Caco-2 (cell line): ENCODE results near the gene PAQR4. TPM values are rescaled to one million over a fixed set of nuclear protein-coding genes. Genes with fewer than 3 reads are reported as not detected.

Experiments
- BruUV-seq: library from RNA; stranded (reverse); fragments of 400-500 nt; replicated peaks from 2 replicates; lab custom pipeline; 2021; lab: Mats Ljungman, UMichigan
- CTCF ChIA-PET: fragments of 300-600 bp; sonication (Branson Sonifier 250); formaldehyde crosslinking; loops from one replicate; lab custom pipeline; 2022; ENCODE audit warnings: antibody characterized with exemption; lab: Charles Lee
- POLR2A ChIA-PET: fragments of 300-600 bp; sonication (Branson Sonifier 250); formaldehyde crosslinking; loops from one replicate; lab custom pipeline; 2022; ENCODE audit warnings: antibody characterized with exemption; lab: Charles Lee
- DNase-seq, 2 experiments: peaks; one replicate each; pipeline versions ENCODE4 v3.0.0 to v3.0.0-alpha.2; 2020 to 2022
- H3K27me3 ChIP-seq: replicated peaks from 2 replicates; pipeline ENCODE4 v1.6.0; 2011; ENCODE audit warnings: low read length; ENCODE audit not compliant: control insufficient read depth, insufficient read depth
- H3K36me3 ChIP-seq: 2 replicates; pipeline ENCODE4 v1.5.1; 2011; ENCODE audit warnings: low read length; ENCODE audit not compliant: control insufficient read depth, insufficient read depth
- H3K4me1 ChIP-seq: fragments of 250-450 bp; sonication (Bioruptor Pico); 2 replicates; pipeline ENCODE4 v1.5.1; 2020; ENCODE audit warnings: mild to moderate bottlenecking
- H3K4me3 ChIP-seq: 2 replicates; pipeline ENCODE4 v1.5.1; 2011; ENCODE audit warnings: low read depth, mild to moderate bottlenecking, control low read depth, low read length
- H3K9me3 ChIP-seq: fragments of 250-450 bp; sonication (Bioruptor Pico); 2 replicates; pipeline ENCODE4 v1.5.1; 2020; ENCODE audit warnings: mild to moderate bottlenecking, moderate library complexity
- H3K27ac Mint-ChIP-seq: one replicate; pipeline ENCODE4 v1.8.0; 2022; ENCODE audit warnings: mixed read lengths; ENCODE audit not compliant: unreplicated experiment
- H3K27me3 Mint-ChIP-seq: one replicate; pipeline ENCODE4 v1.8.0; 2022; ENCODE audit warnings: mixed read lengths; ENCODE audit not compliant: insufficient read depth, unreplicated experiment
- H3K36me3 Mint-ChIP-seq: one replicate; pipeline ENCODE4 v1.8.0; 2022; ENCODE audit warnings: mild to moderate bottlenecking, mixed read lengths; ENCODE audit not compliant: insufficient read depth, unreplicated experiment
- H3K4me1 Mint-ChIP-seq: one replicate; pipeline ENCODE4 v1.8.0; 2022; ENCODE audit warnings: low read depth, mixed read lengths; ENCODE audit not compliant: unreplicated experiment
- H3K4me3 Mint-ChIP-seq: one replicate; pipeline ENCODE4 v1.8.0; 2022; ENCODE audit warnings: mild to moderate bottlenecking, moderate library complexity, mixed read lengths; ENCODE audit not compliant: unreplicated experiment
- H3K9me3 Mint-ChIP-seq: one replicate; pipeline ENCODE4 v1.8.0; 2022; ENCODE audit warnings: mixed read lengths; ENCODE audit not compliant: unreplicated experiment
- CTCF ChIP-seq, 2 experiments: fragments of 200-600 bp in 1 of 2; IDR thresholded peaks; 1 replicate in 1 of 2; 2 replicates in 1 of 2; pipeline versions ENCODE4 v1.5.1 to v1.8.0; 2011 to 2022; ENCODE audit warnings: antibody characterized with exemption in 1 of 2, control low read depth in 1 of 2, inconsistent platforms in 1 of 2, low read depth in 1 of 2, low read length in 1 of 2, mild to moderate bottlenecking in 1 of 2, moderate library complexity in 1 of 2; ENCODE audit not compliant: insufficient read depth in 1 of 2, severe bottlenecking in 1 of 2, unreplicated experiment in 1 of 2
- intact Hi-C: fragments of 100-400 bp; cut with micrococcal nuclease; formaldehyde crosslinking; loops from one replicate; pipeline ENCODE4 v1.10.0; 2022; ENCODE audit not compliant: unreplicated experiment
- total RNA-seq: library from RNA; stranded (reverse); gene quantifications from 2 replicates; pipeline ENCODE4 v1.2.3, GENCODE V29; 2022

PAQR4 gene
- total RNA-seq, 1 experiment from 2014 or later, result 12.0 TPM

DNA sequence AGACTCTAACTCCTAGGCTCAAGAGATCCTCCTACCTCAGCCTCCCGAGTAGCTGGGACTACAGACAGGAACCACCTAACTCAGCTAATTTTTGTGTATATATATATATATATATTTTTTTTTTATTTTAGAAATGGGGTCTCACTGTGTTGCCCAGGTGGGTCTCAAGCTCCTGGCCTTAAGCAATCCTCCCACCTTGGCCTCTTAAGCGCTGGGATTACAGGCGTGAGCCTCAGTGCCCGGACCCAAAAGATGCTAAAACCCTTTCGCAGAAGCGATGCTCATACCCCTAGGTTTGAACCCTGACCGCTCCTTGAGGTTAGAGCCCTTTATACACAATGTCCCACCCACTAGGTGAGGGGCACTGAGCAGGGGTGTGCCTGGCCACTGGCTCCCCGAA is 41.4 kb downstream of the PAQR4 start:
- Histone ChIP-seq H3K4me3 (no peak overlapping the region), H3K27me3 (no peaks in the 10 kb centered on the region), H3K4me1 (peaks cover 76% of the 10 kb centered on the region), H3K9me3 (no peaks in the 10 kb centered on the region), H3K36me3 (no peaks in the 10 kb centered on the region)
- H3K27ac Mint-ChIP-seq, result peak overlapping the region; percentile 94
- H3K27me3 Mint-ChIP-seq, result no peaks in the 10 kb centered on the region
- CTCF ChIA-PET, result interaction anchor here (1.0 to 1.8 kb wide), 6 partner anchors 9 to 21 kb away, joined by 3 to 12 read pairs (median 7); partner anchors contain the start of genes HCFC1R1, THOC6 and TNFRSF12A
- H3K4me1 Mint-ChIP-seq, result peaks cover 27% of the 10 kb centered on the region
- intact Hi-C loops, result loop anchor here (1.0 kb wide), 1 partner anchor 10 kb away; the partner anchor contains the start of gene TNFRSF12A
- no peaks in the 10 kb centered on the region for H3K9me3 Mint-ChIP-seq
- TSS peak; percentile 28 for BruUV-seq
- POLR2A ChIA-PET, result interaction anchor here (1.3 to 2.0 kb wide), 4 partner anchors 9 to 99 kb away, joined by 3 to 34 read pairs (median 8); partner anchors contain the start of genes FLYWCH1, HCFC1R1, THOC6 and TNFRSF12A
- no peak overlapping the region for H3K4me3 Mint-ChIP-seq
- no peak for TF ChIP-seq CTCF (IDR thresholded peaks at IDR 0.05; ENCODE audit: insufficient read depth in 1 of 2, low read depth in 1 of 2, low read length in 1 of 2, severe bottlenecking in 1 of 2, unreplicated experiment in 1 of 2)
- DNase-seq, result no peak
- peaks cover 19% of the 10 kb centered on the region for H3K36me3 Mint-ChIP-seq

DNA sequence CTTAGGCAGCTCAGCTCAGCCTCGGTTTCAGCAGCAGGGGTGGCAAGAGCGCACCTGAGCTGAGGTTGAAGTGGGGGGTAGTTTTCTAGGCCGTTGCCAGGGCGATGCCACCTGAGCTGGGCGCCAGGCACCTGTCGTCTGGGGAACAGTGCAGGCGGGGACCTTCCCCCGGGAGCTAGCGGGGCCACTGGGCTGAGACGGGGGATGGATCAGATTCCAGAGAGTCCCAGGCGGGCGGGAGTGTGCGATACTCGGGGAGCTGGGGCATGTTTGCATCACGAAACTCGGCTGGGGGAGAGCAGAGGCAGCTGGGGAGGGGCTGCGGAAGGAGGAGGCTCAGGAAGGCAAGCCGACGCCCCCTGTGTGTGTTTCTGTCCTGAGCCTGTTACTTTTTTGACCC is 43.1 kb downstream of the PAQR4 start:
- H3K27ac Mint-ChIP-seq, result peak overlapping the region; percentile 50
- H3K4me1 ChIP-seq, result peaks cover 69% of the 10 kb centered on the region

GRCh38 chr16:3012828-3013420 is 43.8 kb downstream of the PAQR4 start, which contains the start of gene CLDN9:
CLDN9 (plus strand) TSS chr16:3012923; CDS start chr16:3013363, 440 bp downstream.
- DNase-seq, result peak in 1 of 2 experiments; percentile 43
- Histone ChIP-seq H3K9me3 (no peaks in the 10 kb centered on the region), H3K4me3 (no peak within 1 kb of the TSS), H3K27me3 (no peaks in the 10 kb centered on the region), H3K36me3 (no peaks in the 10 kb centered on the region), H3K4me1 (peaks cover 69% of the 10 kb centered on the region)
- H3K27me3 Mint-ChIP-seq, result no peaks in the 10 kb centered on the region
- ChIA-PET POLR2A (no interaction called here), CTCF (no interaction called here)
- intact Hi-C loops, result no loop called here
- H3K27ac Mint-ChIP-seq, result peak within 1 kb of the TSS; percentile 50
- H3K9me3 Mint-ChIP-seq, result no peaks in the 10 kb centered on the region
- H3K36me3 Mint-ChIP-seq, result peaks cover 13% of the 10 kb centered on the region
- no peak for TF ChIP-seq CTCF (IDR thresholded peaks at IDR 0.05; ENCODE audit: insufficient read depth in 1 of 2, low read depth in 1 of 2, low read length in 1 of 2, severe bottlenecking in 1 of 2, unreplicated experiment in 1 of 2)
- BruUV-seq, result no TSS peak
- peaks cover 14% of the 10 kb centered on the region for H3K4me1 Mint-ChIP-seq
- peak within 1 kb of the TSS; percentile 16 for H3K4me3 Mint-ChIP-seq

More for the DNA sequence above, 43.1 kb downstream of the PAQR4 start:
- Histone ChIP-seq H3K4me3 (no peak overlapping the region), H3K27me3 (no peaks in the 10 kb centered on the region), H3K36me3 (no peaks in the 10 kb centered on the region), H3K9me3 (no peaks in the 10 kb centered on the region)
- POLR2A ChIA-PET, result no interaction called here
- H3K36me3 Mint-ChIP-seq, result peaks cover 13% of the 10 kb centered on the region
- BruUV-seq, result no TSS peak
- intact Hi-C loops, result no loop called here
- CTCF ChIA-PET, result no interaction called here
- peaks cover 19% of the 10 kb centered on the region for H3K4me1 Mint-ChIP-seq
- no peak for TF ChIP-seq CTCF (IDR thresholded peaks at IDR 0.05; ENCODE audit: insufficient read depth in 1 of 2, low read depth in 1 of 2, low read length in 1 of 2, severe bottlenecking in 1 of 2, unreplicated experiment in 1 of 2)
- H3K27me3 Mint-ChIP-seq, result no peaks in the 10 kb centered on the region
- DNase-seq, result peak in 1 of 2 experiments; percentile 42
- peak overlapping the region; percentile 16 for H3K4me3 Mint-ChIP-seq
- H3K9me3 Mint-ChIP-seq, result no peaks in the 10 kb centered on the region
